ENCODE results near the gene ABCB6.

DNA sequence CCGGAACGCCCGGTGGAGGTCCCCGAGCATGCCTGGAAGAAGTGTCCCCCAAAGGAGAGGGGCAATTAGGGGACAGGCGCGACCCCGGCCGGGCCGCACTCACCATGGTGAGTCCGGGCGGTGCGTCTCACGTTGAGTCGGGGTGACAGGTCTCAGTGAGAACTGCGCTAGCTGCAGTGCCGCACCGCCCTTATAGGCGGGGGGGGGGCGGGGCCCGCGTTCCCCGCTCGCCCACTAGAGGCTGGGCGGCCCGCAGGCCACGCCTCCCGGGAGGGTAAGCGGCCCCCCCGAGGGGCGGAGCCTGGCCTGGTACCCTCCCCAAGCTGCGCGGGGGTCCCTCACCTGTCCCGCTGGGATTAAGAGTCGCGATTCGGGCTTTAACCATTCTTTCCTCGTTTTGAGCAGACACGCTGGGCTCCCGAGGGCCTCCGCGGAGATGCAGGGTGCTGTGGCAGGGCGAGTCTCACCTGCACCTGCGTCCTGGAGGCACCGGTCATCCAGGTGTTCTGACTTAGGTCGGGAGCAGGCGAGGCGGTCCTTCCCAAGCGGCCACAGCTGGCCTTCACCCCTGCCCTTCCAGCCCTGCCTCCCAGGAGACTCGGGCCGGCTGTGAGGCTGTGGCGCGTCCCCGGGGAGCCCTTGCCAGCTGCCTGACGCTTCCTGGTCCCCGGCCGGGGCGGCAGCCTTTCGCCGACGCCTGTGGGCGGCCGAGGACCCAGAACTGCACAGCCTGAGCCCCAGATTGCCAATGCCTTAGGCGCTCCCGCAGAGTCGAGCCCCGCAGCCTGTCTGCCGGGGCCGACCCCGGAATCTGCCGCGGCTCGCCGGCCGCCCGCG lies 35.2 kb upstream of the ABCB6 start, which contains the start of gene TUBA4A:
- TF ChIP-seq, protein P1, sequence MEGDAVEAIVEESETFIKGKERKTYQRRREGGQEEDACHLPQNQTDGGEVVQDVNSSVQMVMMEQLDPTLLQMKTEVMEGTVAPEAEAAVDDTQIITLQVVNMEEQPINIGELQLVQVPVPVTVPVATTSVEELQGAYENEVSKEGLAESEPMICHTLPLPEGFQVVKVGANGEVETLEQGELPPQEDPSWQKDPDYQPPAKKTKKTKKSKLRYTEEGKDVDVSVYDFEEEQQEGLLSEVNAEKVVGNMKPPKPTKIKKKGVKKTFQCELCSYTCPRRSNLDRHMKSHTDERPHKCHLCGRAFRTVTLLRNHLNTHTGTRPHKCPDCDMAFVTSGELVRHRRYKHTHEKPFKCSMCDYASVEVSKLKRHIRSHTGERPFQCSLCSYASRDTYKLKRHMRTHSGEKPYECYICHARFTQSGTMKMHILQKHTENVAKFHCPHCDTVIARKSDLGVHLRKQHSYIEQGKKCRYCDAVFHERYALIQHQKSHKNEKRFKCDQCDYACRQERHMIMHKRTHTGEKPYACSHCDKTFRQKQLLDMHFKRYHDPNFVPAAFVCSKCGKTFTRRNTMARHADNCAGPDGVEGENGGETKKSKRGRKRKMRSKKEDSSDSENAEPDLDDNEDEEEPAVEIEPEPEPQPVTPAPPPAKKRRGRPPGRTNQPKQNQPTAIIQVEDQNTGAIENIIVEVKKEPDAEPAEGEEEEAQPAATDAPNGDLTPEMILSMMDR (IDR thresholded peaks at IDR 0.05; ENCODE audit: poor library complexity), result no peak
- TF ChIP-seq EZH2 (IDR thresholded peaks at IDR 0.05; ENCODE audit: borderline replicate concordance), result peak; percentile 75

Measured in hepatocyte (in vitro differentiated cells).